ENCODE measurements around the gene HS6ST3.

Gene HS6ST3

DNA sequence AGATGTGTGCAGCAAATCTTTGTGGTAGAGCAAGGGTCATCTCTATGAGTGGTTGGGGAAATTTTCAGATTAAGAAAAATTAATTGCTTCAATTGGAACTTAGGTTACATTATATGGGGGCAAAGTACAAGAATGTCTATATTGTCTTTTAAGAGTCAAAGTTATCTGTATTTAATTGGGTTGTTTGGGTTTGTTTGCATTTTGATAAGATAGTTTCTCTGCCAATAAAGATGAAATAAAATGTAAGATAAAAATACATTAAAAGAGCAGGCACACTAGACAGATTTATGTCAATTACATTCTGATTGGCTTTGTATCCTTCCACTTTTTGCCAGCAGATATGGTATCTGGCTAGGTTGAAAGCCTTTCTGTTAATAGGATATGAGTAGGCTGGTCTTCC is 587.1 kb downstream of the HS6ST3 start:
- no peak for DNase-seq

DNA sequence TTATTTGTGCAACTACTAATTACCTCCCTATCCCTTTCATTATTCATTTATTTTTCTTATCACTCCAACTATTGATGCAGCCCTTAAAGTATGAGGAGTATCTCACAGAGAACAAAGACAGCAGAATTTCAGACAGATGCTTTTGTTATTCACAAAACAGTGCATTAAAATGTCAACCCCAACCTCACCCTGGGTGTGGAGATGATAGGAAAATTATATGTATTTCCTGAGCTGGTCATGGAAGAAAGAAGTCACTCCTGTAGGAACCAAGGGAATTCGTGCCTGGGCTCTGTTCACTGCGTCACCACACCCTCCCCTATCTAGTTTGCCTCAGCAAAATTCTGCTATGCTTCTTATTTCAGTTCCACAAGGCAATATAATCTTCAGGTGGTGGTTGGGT is 588.9 kb downstream of the HS6ST3 start:
- no peak for DNase-seq

DNA sequence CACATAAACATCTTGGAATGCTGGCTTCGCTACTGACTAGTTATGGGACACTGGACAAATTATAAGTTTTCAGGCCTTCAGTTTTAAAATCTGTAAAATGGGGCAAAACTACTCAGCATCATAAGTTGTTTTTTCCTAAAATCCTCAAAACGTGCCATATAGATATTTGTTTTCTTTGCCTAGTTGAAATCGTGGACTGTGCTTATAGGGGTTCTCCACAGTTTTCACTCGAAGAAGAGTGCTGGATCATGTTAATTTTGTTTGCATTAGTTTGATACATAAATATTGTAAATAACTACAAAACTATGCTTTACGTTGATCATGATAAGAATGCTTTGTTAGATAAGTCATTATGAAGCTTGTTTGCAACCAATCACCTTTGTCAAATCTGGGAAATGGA is 591.0 kb downstream of the HS6ST3 start:
- no peak for DNase-seq

DNA sequence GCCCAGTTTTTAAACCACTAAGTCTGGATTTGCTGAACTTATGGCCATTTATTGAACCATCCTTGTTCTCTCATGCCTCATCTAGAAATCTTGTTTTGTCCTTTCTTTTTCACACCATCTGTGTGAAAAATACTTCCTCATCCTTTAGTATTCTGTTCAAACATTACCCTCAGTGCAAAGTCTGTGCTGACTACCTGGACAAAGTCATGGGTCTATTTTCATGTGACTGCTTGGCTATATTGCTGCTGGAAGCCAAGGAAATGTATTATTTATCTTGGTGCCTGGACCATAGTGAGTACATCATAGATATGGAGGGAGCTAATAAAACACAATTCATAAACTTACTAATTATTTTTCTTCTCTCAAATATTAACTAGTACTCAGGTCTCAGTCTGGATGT is 591.9 kb downstream of the HS6ST3 start:
- DNase-seq, result no peak

DNA sequence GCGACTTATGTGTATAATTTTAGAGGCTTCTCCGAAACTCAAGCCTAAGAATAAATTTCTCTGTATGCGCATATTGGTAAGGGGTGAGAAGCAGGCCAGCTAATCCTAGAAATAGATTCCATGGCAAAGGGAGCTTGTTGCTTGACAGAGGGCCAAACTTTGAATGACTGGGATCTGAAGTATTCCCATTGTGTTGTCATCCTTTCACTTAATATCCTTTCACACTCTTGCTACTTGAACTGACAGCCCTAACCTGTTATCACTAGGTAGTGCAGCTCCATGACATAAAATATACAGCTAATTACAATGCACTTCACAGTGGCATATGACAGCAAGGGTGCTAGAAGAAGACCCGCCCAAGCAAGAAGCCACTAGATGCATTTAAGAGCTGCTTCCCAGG is 594.6 kb downstream of the HS6ST3 start:
- DNase-seq, result no peak

DNA sequence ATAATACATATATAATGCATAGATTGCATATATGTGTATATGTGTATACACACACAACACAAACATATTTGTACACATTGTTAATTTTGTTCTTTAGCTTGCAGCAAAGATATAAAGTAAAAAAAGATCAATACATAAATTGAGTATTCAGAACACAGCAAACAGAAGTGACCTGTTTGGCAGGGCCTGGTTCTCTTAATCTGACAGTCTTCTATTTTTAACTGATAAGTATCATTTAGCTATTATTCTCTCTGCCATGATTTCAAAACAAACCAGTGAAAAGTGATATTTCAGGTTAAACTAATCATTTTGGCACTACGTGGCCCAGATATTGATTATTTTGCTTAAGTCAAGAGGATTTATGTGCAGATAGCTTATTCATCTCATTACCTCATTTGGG is 595.0 kb downstream of the HS6ST3 start:
- no peak for DNase-seq

DNA sequence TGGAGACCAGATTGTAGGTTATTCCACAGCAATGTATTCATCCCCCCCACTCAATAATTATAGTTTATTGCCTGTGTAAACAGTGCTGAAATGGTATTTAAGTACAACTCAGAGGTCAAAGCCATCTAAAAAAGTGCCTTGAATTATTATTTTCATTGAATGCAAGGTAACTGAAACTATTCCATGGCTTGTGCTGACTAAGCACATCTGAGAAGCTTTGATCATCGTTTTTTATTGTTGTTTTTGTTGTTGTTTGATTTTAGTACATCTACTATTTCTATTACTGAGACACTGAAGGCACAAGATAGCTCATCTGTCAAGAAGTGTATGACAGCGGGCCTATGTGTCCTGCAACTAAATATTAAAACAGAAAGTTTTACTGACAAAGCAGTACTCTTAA is 596.4 kb downstream of the HS6ST3 start:
- DNase-seq, result no peak

DNA sequence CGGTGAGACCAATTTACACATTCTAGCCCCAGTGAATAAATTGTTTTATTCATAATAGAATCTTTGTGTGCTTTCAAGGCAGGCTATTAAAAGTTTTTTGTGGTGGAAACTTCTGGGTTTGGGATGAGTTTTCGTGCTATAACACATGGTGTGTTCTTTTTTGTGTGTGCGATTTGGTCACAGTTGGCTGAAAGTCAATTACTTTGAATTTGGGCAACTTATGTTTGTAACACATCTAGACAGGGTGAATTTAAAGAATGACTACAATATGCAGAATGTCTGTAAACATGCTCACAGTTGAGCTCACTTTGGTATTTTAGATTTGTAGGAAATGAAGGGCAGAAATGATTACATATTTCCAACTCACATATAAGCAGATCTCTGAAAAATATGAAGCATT is 597.3 kb downstream of the HS6ST3 start:
- no peak for DNase-seq

DNA sequence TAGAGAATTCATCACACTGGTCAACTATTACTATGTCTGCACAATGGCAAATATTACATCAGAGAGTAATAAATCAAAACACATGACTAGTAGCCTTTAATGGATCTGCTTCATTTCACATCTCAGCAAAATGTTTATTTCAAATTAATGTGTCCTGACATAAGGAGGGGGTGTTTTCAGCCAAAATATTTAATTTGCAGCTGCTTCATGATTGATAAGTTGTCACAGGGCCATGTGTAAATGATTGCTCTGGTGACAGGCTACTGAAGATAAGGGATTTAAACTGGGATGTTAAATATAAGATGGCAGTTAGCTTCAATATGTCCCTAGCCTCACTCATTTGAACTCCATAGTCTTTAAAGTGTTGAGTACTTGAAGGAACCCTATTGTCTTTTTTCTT is 601.1 kb downstream of the HS6ST3 start:
- DNase-seq, result no peak

DNA sequence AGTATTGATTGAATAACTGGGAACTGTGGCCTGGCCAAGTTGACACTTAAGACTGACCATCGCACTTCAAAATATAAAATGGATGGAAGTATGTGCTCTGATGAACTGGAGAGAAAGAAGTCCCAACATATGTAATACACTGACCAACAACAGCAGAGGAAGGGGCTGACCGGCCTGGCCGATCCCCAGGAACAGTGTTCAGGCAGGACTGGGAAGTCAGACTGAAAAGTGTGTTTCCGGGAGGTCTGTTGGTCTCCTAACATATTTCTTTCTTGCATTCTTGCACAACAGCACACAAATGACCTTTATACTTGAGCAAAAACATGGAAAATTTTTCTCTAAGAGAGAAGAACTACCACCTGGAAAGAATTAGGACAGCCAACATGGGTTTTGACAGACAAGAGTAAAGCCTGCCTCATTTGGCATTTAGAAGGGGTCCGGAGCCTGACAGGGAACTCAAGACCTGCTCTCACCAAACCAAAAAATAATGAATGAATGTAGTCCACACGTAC is 606.5 kb downstream of the HS6ST3 start:
- DNase-seq, result no peak

DNA sequence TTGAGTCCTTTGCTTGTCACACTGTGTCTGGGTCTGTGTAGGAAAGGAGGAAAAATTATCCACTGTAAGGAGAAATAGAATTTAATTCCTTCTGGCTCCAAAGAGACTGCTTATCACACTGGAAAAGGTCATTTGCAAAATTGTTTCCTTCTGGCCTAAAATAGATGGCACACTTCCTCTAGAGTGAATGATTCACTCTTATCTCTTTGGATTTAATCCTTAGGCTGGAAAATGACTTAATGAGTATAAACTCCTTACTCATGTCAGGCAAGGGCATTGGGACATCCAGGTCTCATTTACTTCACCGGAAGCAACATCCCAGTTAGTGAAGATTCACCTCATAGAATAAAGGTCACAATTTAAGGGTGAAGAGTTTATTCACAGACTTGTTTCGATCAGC is 610.8 kb downstream of the HS6ST3 start:
- DNase-seq, result no peak

DNA sequence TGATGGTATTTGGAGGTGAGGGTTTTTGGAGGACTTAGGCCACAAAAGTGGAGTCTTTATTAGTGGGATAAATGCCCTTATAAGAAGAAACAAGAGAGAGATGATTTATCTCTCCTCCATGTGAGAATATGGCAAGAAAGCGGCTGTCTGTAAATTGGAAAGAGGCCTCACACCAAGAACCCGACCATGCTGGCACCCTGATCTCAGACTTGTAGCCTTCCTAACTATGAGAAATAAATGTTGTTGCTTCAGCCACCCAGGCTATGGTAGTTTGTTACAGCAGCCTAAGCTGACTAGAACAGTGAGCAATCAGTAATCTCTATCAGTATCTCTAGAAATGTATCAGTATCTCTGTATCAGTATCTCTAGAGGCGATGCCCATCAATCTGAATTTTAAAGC is 617.2 kb downstream of the HS6ST3 start:
- no peak for DNase-seq

DNA sequence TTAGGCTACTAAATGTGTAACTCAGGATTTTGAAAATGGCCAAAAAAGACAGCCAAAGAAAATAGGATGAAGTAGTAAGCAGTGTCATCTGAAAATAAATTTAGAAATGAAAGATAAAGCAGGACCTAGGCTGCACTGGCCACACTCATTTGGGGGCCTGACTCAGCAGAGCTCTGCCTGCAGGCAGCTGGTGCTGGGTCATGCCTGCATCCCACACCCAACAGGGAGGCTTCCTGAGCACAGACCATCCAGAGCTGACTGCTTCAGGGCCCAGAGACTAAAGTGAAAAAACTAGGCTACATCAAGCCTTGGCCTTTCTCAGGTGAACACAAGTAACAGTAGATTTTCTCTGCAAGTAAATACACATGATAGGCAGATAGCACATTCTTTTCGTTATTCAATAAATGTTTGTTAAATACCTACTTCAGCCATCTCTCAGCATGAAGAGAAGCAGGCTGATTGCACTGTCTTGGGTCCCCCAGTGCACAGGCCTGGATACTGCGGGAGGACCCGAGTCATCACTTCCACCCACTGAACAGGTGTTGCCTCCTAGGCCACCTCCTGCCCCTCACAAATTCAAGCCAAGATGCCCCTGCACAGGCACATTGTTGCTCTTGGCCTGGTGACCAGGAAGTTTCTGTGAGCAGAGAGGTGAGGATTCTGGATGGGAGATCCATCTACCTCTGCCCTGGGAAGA is 620.4 kb downstream of the HS6ST3 start:
- no peak for DNase-seq

DNA sequence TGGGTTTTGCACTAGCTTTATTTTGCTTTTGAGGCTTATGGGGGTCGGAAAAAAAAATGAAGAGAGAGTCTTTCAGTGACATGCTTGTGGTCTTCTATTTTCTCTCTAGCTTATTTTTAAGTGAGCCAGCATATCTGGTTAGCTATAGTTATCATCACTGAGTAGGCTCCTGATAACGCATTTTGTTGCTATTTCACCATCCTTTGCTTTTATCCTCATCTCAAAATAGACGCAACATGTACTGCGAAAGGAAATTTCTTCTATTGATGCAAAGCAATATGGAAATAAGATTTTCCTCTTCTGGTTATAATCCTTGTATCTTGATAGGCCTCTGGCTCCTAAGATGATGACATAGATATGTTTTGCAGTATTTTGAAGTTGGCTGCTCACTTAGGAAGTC is 630.5 kb downstream of the HS6ST3 start:
- DNase-seq, result no peak

DNA sequence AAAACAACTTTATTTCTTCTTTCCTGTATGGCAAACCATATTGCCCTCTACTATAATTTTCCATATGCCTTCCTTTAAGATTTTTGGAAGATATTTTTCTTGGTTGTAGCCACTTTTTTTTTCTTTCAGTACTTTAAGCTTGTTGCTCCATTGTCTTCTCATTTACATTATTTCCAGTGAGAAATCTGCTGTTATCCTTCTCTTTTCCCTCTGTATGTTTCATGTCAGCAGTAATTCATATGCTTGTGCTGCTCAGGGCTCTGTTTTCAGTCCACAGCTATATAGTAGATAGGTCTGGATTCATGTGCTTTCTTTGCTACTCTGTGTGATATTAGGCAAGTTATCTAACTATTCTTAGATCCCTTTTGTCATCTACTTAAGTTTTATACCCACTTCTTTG is 636.7 kb downstream of the HS6ST3 start:
- no peak for DNase-seq

DNA sequence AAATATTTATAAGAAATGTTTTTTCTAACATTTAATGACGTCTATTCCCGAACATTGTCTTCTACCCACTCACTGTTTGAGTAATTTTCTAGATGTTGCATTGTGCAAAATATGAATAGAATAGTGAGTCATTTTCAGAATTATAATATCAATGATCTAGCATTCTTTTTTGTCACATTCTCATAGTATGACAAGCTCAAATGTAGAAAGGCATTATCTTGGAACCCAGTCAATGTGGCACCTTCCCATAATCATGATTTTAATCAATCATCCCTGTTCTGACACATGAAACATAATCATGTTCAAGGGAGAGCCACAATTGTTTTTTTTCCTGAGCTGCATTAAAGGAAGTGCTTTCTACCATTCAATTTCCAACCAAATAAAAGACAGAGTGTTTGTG is 638.6 kb downstream of the HS6ST3 start:
- DNase-seq, result no peak

DNA sequence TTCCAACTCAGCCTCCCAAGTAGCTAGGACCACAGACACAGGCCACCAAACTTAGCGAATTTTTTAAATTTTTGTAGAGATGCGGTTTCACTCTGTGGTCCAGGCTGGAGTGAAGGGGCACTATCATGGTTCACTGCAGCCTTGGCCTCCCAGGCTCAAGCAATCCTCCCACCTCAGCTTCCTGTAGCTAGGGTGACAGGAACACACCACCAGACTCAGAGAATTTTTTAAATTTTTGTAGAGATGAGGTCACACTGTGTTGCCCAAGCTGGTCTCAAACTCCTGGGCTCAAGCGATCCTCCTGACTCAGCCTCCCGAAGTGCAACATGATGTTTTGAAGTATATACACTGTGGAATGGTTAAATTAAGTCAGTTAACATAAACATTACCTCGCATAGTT is 640.8 kb downstream of the HS6ST3 start:
- DNase-seq, result no peak

DNA sequence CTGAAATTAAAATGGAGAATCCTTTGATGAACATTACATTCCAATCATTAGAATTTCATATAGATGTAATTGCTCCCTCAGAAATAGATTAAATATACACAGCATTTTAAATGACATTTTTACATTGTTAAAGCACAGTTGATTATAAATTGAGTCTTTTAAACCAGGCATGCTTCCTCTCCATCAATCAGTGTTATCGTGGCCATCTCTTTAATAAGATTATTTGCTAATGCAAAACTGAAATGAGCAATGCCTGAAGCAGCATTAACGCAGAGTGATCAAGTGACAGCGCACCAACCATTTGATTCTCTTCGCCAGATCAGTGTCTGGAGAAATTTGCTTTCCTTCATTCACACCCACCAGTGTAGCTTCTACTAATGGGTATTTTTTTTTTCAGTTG is 644.6 kb downstream of the HS6ST3 start:
- DNase-seq, result no peak

DNA sequence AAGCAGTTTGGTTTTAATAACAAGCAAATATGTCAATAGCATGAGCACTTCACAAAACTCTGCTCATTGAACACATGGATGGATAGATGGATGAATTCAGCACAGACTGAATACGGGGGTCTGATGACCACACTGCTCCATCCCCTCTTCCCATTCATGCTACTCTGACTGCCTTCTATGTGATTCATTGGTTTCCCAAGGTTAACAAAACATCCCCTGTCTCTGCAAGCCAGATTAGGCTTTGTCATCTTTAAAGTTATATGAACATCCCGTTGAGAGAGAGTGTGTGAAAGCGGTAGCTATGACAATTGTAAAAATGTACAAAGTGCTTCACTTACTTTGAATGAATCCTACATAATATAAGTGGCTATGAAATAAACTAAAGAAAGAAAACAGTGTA is 651.9 kb downstream of the HS6ST3 start:
- no peak for DNase-seq

DNA sequence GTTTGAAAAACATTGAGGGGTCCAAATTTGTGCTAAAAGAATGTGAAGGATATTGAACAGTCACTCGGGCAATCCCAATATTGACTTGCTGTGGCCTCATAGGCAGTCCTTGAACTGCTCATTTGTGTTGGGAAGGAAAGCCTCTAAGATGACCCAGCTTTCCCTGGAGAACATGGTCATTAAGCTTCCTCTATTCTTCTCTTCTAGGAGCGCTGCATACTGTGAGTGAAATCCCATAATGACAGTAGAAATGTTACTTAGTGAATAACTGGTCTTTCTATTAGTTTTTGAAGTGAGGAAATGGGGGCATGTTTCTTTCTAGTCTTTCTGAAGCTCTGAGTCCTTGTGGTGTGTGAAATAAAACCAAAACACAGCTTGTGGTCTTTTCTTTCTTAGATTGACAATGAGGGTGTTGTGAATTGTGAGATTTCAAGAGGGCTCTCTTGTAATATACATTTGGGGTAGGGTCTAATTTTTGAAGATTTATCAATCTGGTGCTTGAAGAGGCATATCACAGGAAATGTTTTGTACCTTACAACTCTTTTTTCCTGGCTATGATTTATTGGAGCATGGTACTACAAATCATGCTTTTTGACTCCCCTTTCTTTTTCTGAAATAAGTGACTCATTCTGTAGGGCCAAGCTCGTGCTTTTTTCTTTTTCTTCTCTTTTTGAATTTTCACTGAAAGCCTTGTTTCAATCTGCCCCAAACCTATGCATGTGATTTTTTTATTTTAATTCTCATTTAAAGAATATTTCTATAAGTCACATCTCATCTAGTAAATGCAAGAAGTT is 653.6 kb downstream of the HS6ST3 start:
- no peak for DNase-seq

DNA sequence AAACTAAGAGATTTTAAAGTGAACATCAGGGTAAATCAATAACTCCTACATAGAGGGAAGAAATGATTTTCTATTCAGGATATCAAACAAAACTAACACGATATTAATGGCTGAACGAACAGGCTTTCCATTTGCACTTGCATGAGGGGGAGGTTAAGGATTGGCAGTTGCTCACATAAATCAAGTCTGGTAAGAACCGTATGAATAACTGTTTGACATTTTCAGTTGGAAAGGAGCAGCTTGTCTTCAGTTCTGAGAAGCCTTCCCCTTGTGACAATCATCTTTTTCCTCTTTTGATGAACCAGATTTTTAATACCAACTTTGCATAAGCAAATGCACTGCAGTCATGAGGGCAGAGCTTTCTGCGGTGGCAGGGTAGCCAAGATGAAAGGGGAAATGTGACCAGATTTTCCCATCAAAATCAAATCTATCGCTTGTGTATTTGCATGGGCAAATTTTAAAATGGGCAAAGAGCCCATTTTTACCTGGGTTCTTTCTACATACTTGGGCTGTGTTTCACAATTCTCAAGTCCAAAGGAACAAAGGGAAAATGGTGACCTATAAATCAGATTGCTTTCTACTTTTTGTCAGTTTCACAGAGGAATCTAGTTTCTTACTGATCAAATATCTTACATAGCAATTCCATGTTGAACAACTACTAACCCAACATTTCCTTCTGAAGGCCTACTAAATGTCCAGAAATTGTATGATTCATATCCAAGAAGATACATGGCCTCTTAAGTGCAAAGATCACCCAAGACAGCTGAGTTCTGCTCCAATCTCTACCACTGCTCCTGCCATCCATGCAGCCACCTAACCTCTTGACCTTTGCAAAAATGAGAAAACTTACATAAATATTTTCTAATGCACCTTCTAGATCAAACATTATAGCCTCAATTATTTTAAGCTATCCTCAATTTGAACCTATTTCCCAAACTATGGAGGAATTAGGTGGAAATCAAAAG is 654.7 kb downstream of the HS6ST3 start:
- no peak for DNase-seq

DNA sequence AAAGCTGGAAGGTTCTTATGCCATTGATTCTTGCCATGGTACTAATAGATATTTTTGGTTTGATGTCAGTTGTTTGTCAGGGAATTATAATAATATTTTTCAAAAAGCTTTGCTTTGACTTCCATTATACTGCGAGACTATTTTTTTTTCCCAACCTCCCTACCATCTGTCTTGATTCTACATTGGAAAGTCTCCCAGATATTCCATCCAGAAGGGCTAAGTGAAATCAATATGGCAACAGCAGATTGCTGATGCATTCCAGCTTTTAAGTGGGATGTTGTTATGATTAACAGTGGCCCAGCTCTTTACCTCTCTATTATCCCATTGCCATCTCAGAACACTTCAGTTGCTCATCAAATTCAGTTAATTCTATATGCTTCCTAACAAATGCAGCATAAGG is 657.0 kb downstream of the HS6ST3 start:
- no peak for DNase-seq

DNA sequence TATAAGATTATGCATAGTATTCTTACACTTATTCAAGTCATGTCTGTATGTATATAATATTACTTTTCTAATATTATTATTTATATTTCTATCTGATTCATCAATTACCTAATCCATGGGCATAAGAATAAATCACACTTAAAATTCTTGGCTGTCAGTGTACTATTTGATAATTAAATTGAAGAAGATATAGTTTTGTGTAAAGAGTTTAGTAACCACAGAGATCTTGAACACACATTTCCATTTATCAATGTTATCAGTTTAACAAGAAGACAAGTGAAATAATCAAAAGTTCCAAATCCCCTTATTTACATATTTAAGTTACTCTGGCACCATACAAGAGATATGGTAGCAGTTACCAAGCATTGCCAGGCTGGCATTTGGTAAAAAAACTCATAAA is 659.9 kb downstream of the HS6ST3 start:
- DNase-seq, result no peak
